Thymus (tissue), 11 donors: ENCODE data around the gene KIAA1755. TPM values are rescaled to one million over a fixed set of nuclear protein-coding genes. Genes with fewer than 3 reads are reported as not detected.

Experiments used
- DNase-seq, 9 donors: peaks; one replicate each; pipeline ENCODE4 v3.0.0-alpha.2; 2013; ENCODE audit warnings: low spot score in 9 of 9, low read depth in 6 of 9, missing footprints in 1 of 9
- H3K27ac ChIP-seq, 2 donors: one replicate each; pipeline ENCODE4 v1.5.1; 2013; ENCODE audit warnings: control low read depth in 1 of 2, low read depth in 1 of 2, low read length in 1 of 2, mild to moderate bottlenecking in 1 of 2, moderate library complexity in 1 of 2
- H3K27me3 ChIP-seq, 2 donors: one replicate each; pipeline ENCODE4 v1.5.1; 2013; ENCODE audit warnings: low read length in 1 of 2; ENCODE audit not compliant: control insufficient read depth in 2 of 2, insufficient read depth in 1 of 2
- H3K36me3 ChIP-seq, 2 donors: one replicate each; pipeline ENCODE4 v1.5.1; 2013; ENCODE audit warnings: low read length in 1 of 2, mild to moderate bottlenecking in 1 of 2, moderate library complexity in 1 of 2; ENCODE audit not compliant: control insufficient read depth in 2 of 2, insufficient read depth in 2 of 2
- H3K4me1 ChIP-seq, 2 donors: one replicate each; pipeline ENCODE4 v1.5.1; 2013; ENCODE audit warnings: low read length in 2 of 2; ENCODE audit not compliant: control insufficient read depth in 2 of 2, insufficient read depth in 2 of 2
- H3K4me3 ChIP-seq, 2 donors: one replicate each; pipeline ENCODE4 v1.5.1; 2013; ENCODE audit warnings: low read length in 2 of 2, control low read depth in 1 of 2, mild to moderate bottlenecking in 1 of 2
- H3K9me3 ChIP-seq, 2 donors: one replicate each; pipeline ENCODE4 v1.5.1; 2013; ENCODE audit warnings: low read length in 1 of 2, mild to moderate bottlenecking in 1 of 2; ENCODE audit not compliant: control insufficient read depth in 2 of 2, insufficient read depth in 1 of 2
- whole genome bisulfite sequencing: extraction: QIAGEN DNeasy Blood & Tissue Kit; methylation state at CpG from one replicate; pipeline ENCODE4 v1.1.7; 2013; 5-methylcytosine and 5-hydroxymethylcytosine counted together
- polyA plus RNA-seq: library from polyadenylated mRNA; stranded (reverse); fragments of 200-250 nt; gene quantifications from one replicate; pipeline ENCODE4 v1.2.3, GENCODE V29; 2013
- total RNA-seq: library from RNA; stranded (reverse); fragments of 120-200 nt; gene quantifications from one replicate; pipeline ENCODE4 v1.2.4, GENCODE V29; 2013
- donor health status: healthy.

KIAA1755 gene
- total and polyA plus RNA-seq, 2 donors: 0.66 to 5.5 TPM

- H3K36me3 ChIP-seq: no peaks in the 10 kb centered on the region
- no peaks in the 10 kb centered on the region for H3K9me3 ChIP-seq
- H3K27ac ChIP-seq: no peak overlapping the region
- H3K4me3 ChIP-seq: no peak overlapping the region
- 93% methylated on average over 6 of the region's 6 CpGs for WGBS
- H3K4me1 ChIP-seq: peaks cover 0 to 3% of the 10 kb centered on the region in 2 donors
- no peaks in the 10 kb centered on the region for H3K27me3 ChIP-seq
- DNase-seq: no peak
Observed at GRCh38 chr20:38269715-38270114, 9.2 kb upstream of the KIAA1755 start.

GRCh38 chr20:38269040-38269439, 8.5 kb upstream of the KIAA1755 start:
- no peak overlapping the region for H3K27ac ChIP-seq
- H3K4me3 ChIP-seq: no peak overlapping the region
- no peaks in the 10 kb centered on the region for H3K36me3 ChIP-seq
- no peak for DNase-seq
- no peaks in the 10 kb centered on the region for H3K27me3 ChIP-seq
- no peaks in the 10 kb centered on the region for H3K9me3 ChIP-seq
- 93% methylated on average over 3 of the region's 3 CpGs for WGBS
- peaks cover 0 to 3% of the 10 kb centered on the region in 2 donors for H3K4me1 ChIP-seq

GRCh38 chr20:38267901-38268514, 7.5 kb upstream of the KIAA1755 start:
- H3K27ac ChIP-seq: no peak overlapping the region
- no peaks in the 10 kb centered on the region for H3K9me3 ChIP-seq
- no peaks in the 10 kb centered on the region for H3K36me3 ChIP-seq
- peaks cover 0 to 3% of the 10 kb centered on the region in 2 donors for H3K4me1 ChIP-seq
- H3K27me3 ChIP-seq: no peaks in the 10 kb centered on the region
- 85% methylated on average over 5 of the region's 5 CpGs for WGBS
- no peak for DNase-seq
- no peak overlapping the region for H3K4me3 ChIP-seq

GRCh38 chr20:38267296-38267695, 6.8 kb upstream of the KIAA1755 start:
- H3K27me3 ChIP-seq: peaks cover 0 to 3% of the 10 kb centered on the region in 2 donors
- 87% methylated on average over 2 of the region's 2 CpGs for WGBS

GRCh38 chr20:38266426-38266825, 5.9 kb upstream of the KIAA1755 start:
- DNase-seq: no peak
- Histone ChIP-seq H3K9me3 (no peaks in the 10 kb centered on the region), H3K27me3 (peaks cover 0 to 8% of the 10 kb centered on the region in 2 donors), H3K4me3 (no peak overlapping the region), H3K4me1 (peaks cover 0 to 3% of the 10 kb centered on the region in 2 donors), H3K27ac (no peak overlapping the region), H3K36me3 (no peaks in the 10 kb centered on the region)
- 93% methylated on average over 2 of the region's 2 CpGs for WGBS

More at GRCh38 chr20:38267296-38267695, 6.8 kb upstream of the KIAA1755 start:
- Histone ChIP-seq H3K9me3 (no peaks in the 10 kb centered on the region), H3K27ac (no peak overlapping the region), H3K36me3 (no peaks in the 10 kb centered on the region), H3K4me3 (no peak overlapping the region), H3K4me1 (peaks cover 0 to 3% of the 10 kb centered on the region in 2 donors)
- DNase-seq: no peak

GRCh38 chr20:38262931-38263330, 2.4 kb upstream of the KIAA1755 start:
- H3K27ac ChIP-seq: no peak overlapping the region
- no peak overlapping the region for H3K4me3 ChIP-seq
- H3K27me3 ChIP-seq: peaks cover 16 to 37% of the 10 kb centered on the region in 2 donors
- H3K9me3 ChIP-seq: no peaks in the 10 kb centered on the region
- no peaks in the 10 kb centered on the region for H3K36me3 ChIP-seq
- WGBS: 95% methylated on average over 6 of the region's 6 CpGs
- DNase-seq: no peak
- H3K4me1 ChIP-seq: no peaks in the 10 kb centered on the region

GRCh38 chr20:38261054-38261390, 487 bp upstream of the KIAA1755 start:
- no peak overlapping the region for H3K27ac ChIP-seq
- WGBS: 64% methylated on average over 8 of the region's 8 CpGs

GRCh38 chr20:38260025-38260377, 534 bp downstream of the KIAA1755 start:
- Histone ChIP-seq H3K4me3 (no peak overlapping the region), H3K9me3 (no peaks in the 10 kb centered on the region), H3K36me3 (no peaks in the 10 kb centered on the region), H3K27me3 (peaks cover 16 to 40% of the 10 kb centered on the region in 2 donors), H3K27ac (no peak overlapping the region), H3K4me1 (no peaks in the 10 kb centered on the region)
- 26% methylated on average over 5 of the region's 5 CpGs for WGBS
- no peak for DNase-seq

More at GRCh38 chr20:38261054-38261390, 487 bp upstream of the KIAA1755 start:
- no peak for DNase-seq
- no peak overlapping the region for H3K4me3 ChIP-seq
- H3K36me3 ChIP-seq: no peaks in the 10 kb centered on the region
- H3K4me1 ChIP-seq: no peaks in the 10 kb centered on the region
- H3K27me3 ChIP-seq: peaks cover 16 to 38% of the 10 kb centered on the region in 2 donors
- H3K9me3 ChIP-seq: no peaks in the 10 kb centered on the region

- Histone ChIP-seq H3K36me3 (no peaks in the 10 kb centered on the region), H3K4me1 (no peaks in the 10 kb centered on the region), H3K4me3 (no peak overlapping the region), H3K27ac (no peak overlapping the region), H3K9me3 (no peaks in the 10 kb centered on the region), H3K27me3 (peaks cover 16 to 40% of the 10 kb centered on the region in 2 donors)
- 95% methylated on average over 7 of the region's 7 CpGs for WGBS
- DNase-seq: no peak
Observed at GRCh38 chr20:38258545-38259215, 1.9 kb downstream of the KIAA1755 start.
